ENCODE measurements around the gene BCHE. TPM values are rescaled to one million over a fixed set of nuclear protein-coding genes. Genes with fewer than 3 reads are reported as not detected.

The BCHE gene
- not detected for total RNA-seq

GRCh38 chr3:165837058-165837525 is at the start of gene BCHE:
Gene BCHE (minus strand): TSS chr3:165837423. CDS start chr3:165831033, 6,390 bp downstream.
- H3K27me3 Mint-ChIP-seq = no peaks in the 10 kb centered on the region
- H3K27ac Mint-ChIP-seq = no peak within 1 kb of the TSS
- no peaks in the 10 kb centered on the region for H3K36me3 Mint-ChIP-seq (ENCODE audit: low read depth)
- peaks cover 6% of the 10 kb centered on the region for H3K9me3 Mint-ChIP-seq
- ChIA-PET CTCF (no interaction called here), POLR2A (no interaction called here)
- H3K4me1 Mint-ChIP-seq = no peaks in the 10 kb centered on the region
- DNase-seq = no peak
- no peak within 1 kb of the TSS for H3K4me3 Mint-ChIP-seq

GRCh38 chr3:165885558-165886270 is 48.5 kb upstream of the BCHE start:
- Mint-ChIP-seq H3K27me3 (no peaks in the 10 kb centered on the region), H3K4me3 (no peak overlapping the region), H3K27ac (no peak overlapping the region), H3K36me3 (ENCODE audit: low read depth) (no peaks in the 10 kb centered on the region), H3K9me3 (no peaks in the 10 kb centered on the region), H3K4me1 (no peaks in the 10 kb centered on the region)
- no peak for DNase-seq
- ChIA-PET POLR2A (no interaction called here), CTCF (no interaction called here)

GRCh38 chr3:165884518-165884917 is 47.3 kb upstream of the BCHE start:
- CTCF ChIA-PET = no interaction called here
- no peak for DNase-seq
- POLR2A ChIA-PET = no interaction called here
- Mint-ChIP-seq H3K4me1 (no peaks in the 10 kb centered on the region), H3K36me3 (ENCODE audit: low read depth) (no peaks in the 10 kb centered on the region), H3K4me3 (no peak overlapping the region), H3K27ac (no peak overlapping the region), H3K27me3 (no peaks in the 10 kb centered on the region), H3K9me3 (no peaks in the 10 kb centered on the region)

DNA sequence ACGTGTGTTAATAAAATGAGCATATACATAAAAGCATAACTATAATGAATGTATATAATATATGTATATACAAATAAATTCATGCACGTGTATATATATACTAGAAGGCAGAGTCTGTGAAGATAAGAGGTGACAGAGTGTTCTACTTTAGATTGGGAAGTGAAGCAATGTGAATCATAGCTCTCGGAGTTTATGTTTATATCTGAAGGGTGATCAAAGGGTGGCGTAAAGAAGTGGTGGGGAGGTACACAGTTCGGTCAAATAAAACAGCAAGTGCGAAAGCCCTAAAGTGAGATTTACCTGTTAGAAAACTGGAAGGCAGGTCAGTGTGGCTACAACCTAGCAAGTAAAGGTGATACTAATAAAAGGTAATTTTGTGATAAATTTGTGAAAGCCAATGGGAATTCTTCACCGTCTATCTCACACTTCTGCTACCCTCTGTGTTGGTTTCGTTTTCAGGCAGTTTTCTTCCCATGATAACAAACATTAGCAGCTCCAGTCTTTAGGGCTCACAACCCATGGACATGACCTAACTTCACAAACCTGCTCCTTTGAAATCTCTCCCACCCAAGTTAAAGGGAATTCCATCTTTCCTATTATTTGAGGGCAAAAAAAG is 46.7 kb upstream of the BCHE start:
- H3K4me1 Mint-ChIP-seq = no peaks in the 10 kb centered on the region
- H3K36me3 Mint-ChIP-seq (ENCODE audit: low read depth) = no peaks in the 10 kb centered on the region
- POLR2A ChIA-PET = no interaction called here
- H3K27ac Mint-ChIP-seq = no peak overlapping the region
- no peak for DNase-seq
- H3K4me3 Mint-ChIP-seq = no peak overlapping the region
- no peaks in the 10 kb centered on the region for H3K9me3 Mint-ChIP-seq
- no peaks in the 10 kb centered on the region for H3K27me3 Mint-ChIP-seq
- CTCF ChIA-PET = no interaction called here

DNA sequence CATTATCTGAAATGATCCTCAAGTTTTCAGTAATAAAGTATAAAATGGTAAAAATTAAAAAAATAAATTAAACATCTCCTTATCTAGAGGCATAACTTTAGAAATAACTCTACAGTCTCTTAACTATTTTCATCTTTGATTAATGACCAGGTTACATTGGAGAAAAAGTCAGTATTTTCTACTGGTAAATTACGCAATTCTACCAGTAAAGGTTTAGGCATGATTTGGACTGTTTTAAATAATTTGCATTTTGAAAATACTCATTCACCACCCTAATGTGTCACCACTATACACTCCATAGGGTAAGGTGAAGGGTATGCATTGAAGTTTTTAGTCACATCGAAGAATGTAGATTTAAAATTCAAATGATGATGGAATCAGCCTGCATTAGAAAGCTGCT is 45.9 kb upstream of the BCHE start:
- Mint-ChIP-seq H3K4me3 (no peak overlapping the region), H3K36me3 (ENCODE audit: low read depth) (no peaks in the 10 kb centered on the region), H3K9me3 (no peaks in the 10 kb centered on the region), H3K27ac (no peak overlapping the region), H3K27me3 (no peaks in the 10 kb centered on the region), H3K4me1 (no peaks in the 10 kb centered on the region)
- POLR2A ChIA-PET = no interaction called here
- CTCF ChIA-PET = no interaction called here
- DNase-seq = no peak

DNA sequence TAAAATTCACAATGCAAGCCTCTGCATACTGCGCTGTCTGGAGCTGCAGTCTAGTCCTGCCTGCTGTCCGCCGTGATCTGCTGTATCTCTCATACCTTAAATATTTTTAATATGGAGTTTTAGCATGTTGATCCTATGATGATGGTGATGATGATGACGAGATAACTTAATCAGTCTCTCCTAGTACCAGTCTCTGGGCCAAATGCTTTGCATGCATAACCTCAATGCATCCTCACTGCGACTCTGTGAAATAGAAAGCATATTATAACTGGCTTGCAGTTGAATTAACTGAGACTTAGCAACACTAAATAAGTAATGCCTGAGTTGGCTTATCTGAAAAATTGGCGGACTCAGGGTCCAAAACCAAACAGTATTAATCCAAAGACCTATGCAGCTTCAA is 38.4 kb upstream of the BCHE start:
- H3K36me3 Mint-ChIP-seq (ENCODE audit: low read depth) = no peaks in the 10 kb centered on the region
- H3K4me3 Mint-ChIP-seq = no peak overlapping the region
- ChIA-PET CTCF (no interaction called here), POLR2A (no interaction called here)
- H3K9me3 Mint-ChIP-seq = peaks cover 10% of the 10 kb centered on the region
- no peaks in the 10 kb centered on the region for H3K27me3 Mint-ChIP-seq
- no peaks in the 10 kb centered on the region for H3K4me1 Mint-ChIP-seq
- DNase-seq = no peak
- H3K27ac Mint-ChIP-seq = no peak overlapping the region

GRCh38 chr3:165874663-165875489 is 37.7 kb upstream of the BCHE start:
- ChIA-PET POLR2A (no interaction called here), CTCF (no interaction called here)
- no peak for DNase-seq
- peaks cover 10% of the 10 kb centered on the region for H3K9me3 Mint-ChIP-seq
- H3K27ac Mint-ChIP-seq = no peak overlapping the region
- no peak overlapping the region for H3K4me3 Mint-ChIP-seq
- no peaks in the 10 kb centered on the region for H3K36me3 Mint-ChIP-seq (ENCODE audit: low read depth)
- H3K27me3 Mint-ChIP-seq = no peaks in the 10 kb centered on the region
- no peaks in the 10 kb centered on the region for H3K4me1 Mint-ChIP-seq

- H3K4me3 Mint-ChIP-seq = no peak overlapping the region
- H3K27me3 Mint-ChIP-seq = no peaks in the 10 kb centered on the region
- no peak overlapping the region for H3K27ac Mint-ChIP-seq
- H3K9me3 Mint-ChIP-seq = no peaks in the 10 kb centered on the region
- no peak for DNase-seq
- POLR2A ChIA-PET = no interaction called here
- CTCF ChIA-PET = no interaction called here
- H3K36me3 Mint-ChIP-seq (ENCODE audit: low read depth) = no peaks in the 10 kb centered on the region
- H3K4me1 Mint-ChIP-seq = no peaks in the 10 kb centered on the region
Observed at GRCh38 chr3:165868088-165868487, 30.9 kb upstream of the BCHE start.

- no peak overlapping the region for H3K4me3 Mint-ChIP-seq
- ChIA-PET CTCF (no interaction called here), POLR2A (no interaction called here)
- no peaks in the 10 kb centered on the region for H3K4me1 Mint-ChIP-seq
- H3K36me3 Mint-ChIP-seq (ENCODE audit: low read depth) = no peaks in the 10 kb centered on the region
- H3K9me3 Mint-ChIP-seq = no peaks in the 10 kb centered on the region
- no peaks in the 10 kb centered on the region for H3K27me3 Mint-ChIP-seq
- H3K27ac Mint-ChIP-seq = no peak overlapping the region
- DNase-seq = no peak
Observed at GRCh38 chr3:165859061-165859460, 21.8 kb upstream of the BCHE start.

- ChIA-PET POLR2A (no interaction called here), CTCF (no interaction called here)
- no peak for DNase-seq
- H3K36me3 Mint-ChIP-seq (ENCODE audit: low read depth) = no peaks in the 10 kb centered on the region
- no peaks in the 10 kb centered on the region for H3K9me3 Mint-ChIP-seq
- H3K27me3 Mint-ChIP-seq = no peaks in the 10 kb centered on the region
- H3K4me3 Mint-ChIP-seq = no peak overlapping the region
- H3K27ac Mint-ChIP-seq = no peak overlapping the region
- H3K4me1 Mint-ChIP-seq = no peaks in the 10 kb centered on the region
Observed at GRCh38 chr3:165855581-165855980, 18.4 kb upstream of the BCHE start.

DNA sequence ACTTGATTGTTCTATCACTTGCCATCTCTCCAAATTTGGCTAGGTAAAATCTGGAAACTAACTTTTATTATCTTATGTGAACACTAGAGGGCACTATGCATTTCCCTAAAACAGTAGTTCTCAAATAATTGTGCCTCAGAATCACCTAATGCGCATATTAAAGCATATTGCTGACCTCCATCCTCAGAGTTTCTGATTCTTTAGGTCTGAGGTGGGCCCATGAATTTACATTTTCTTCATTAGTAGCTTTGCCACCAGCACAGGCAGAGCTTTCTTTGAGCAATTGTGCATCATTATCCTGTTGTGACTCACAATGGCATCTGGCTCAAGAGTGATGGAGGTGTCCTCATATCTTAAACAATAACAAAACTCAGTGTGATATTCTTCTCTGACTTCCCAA is 17.5 kb upstream of the BCHE start:
- Mint-ChIP-seq H3K4me3 (no peak overlapping the region), H3K27ac (no peak overlapping the region)
- CTCF ChIA-PET = no interaction called here

DNA sequence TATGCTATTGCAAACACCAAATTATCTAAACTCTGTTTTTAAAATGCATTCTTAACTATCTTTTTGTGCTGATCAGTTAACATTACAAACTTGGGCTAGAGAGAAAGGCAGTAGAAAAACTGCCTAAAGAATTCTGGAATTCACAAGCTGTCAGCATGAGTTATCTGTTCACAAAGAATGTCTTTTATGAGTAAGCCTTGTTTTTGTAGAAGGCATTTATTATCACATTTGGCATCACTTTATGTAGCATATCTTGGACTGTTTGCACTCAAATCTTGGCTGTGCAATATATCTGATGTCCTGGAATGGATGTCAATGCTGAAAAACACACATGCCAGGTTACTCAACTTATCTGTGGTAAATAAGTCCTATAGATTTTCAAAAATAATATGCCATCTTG is 15.5 kb upstream of the BCHE start:
- CTCF ChIA-PET = no interaction called here
- Mint-ChIP-seq H3K36me3 (ENCODE audit: low read depth) (no peaks in the 10 kb centered on the region), H3K9me3 (no peaks in the 10 kb centered on the region), H3K4me1 (no peaks in the 10 kb centered on the region), H3K4me3 (no peak overlapping the region), H3K27me3 (no peaks in the 10 kb centered on the region), H3K27ac (no peak overlapping the region)
- POLR2A ChIA-PET = no interaction called here
- no peak for DNase-seq

More for the DNA sequence above, 17.5 kb upstream of the BCHE start:
- Mint-ChIP-seq H3K36me3 (ENCODE audit: low read depth) (no peaks in the 10 kb centered on the region), H3K27me3 (no peaks in the 10 kb centered on the region), H3K4me1 (no peaks in the 10 kb centered on the region), H3K9me3 (no peaks in the 10 kb centered on the region)
- no peak for DNase-seq
- POLR2A ChIA-PET = no interaction called here

- DNase-seq = no peak
- H3K4me1 Mint-ChIP-seq = no peaks in the 10 kb centered on the region
- no peak overlapping the region for H3K4me3 Mint-ChIP-seq
- H3K9me3 Mint-ChIP-seq = no peaks in the 10 kb centered on the region
- H3K36me3 Mint-ChIP-seq (ENCODE audit: low read depth) = no peaks in the 10 kb centered on the region
- no peaks in the 10 kb centered on the region for H3K27me3 Mint-ChIP-seq
- POLR2A ChIA-PET = no interaction called here
- CTCF ChIA-PET = no interaction called here
- H3K27ac Mint-ChIP-seq = no peak overlapping the region
Observed at GRCh38 chr3:165852191-165852590, 15.0 kb upstream of the BCHE start.

DNA sequence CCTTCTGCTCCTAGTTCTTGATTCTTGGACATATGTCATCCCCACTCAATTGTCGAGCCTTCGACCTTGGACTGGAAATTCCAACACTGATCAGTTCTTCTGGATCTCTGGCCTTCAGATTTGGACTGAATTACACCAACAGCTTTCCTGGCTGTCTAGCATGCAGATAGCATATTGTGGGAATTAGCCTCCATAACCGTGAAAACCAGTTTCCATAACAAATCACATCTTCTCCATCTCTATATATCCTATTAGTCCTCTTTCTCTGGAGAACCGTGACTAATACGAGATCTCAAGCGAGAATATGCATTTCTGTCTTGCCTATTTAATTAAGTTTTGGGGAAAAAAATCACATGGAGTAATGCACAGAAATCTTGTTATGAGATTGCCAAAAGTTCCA is 8.8 kb upstream of the BCHE start:
- no peaks in the 10 kb centered on the region for H3K4me1 Mint-ChIP-seq
- ChIA-PET CTCF (no interaction called here), POLR2A (no interaction called here)
- H3K27me3 Mint-ChIP-seq = no peaks in the 10 kb centered on the region
- no peak overlapping the region for H3K27ac Mint-ChIP-seq
- H3K36me3 Mint-ChIP-seq (ENCODE audit: low read depth) = no peaks in the 10 kb centered on the region
- no peaks in the 10 kb centered on the region for H3K9me3 Mint-ChIP-seq
- H3K4me3 Mint-ChIP-seq = no peak overlapping the region
- DNase-seq = no peak
